ENCODE measurements around the gene FXYD1.
"Not testable (repeated sequence)": the region's sequence is repeated elsewhere in the genome, so short reads cannot be mapped to it uniquely, and the experiment has no call there.

Gene FXYD1

DNA sequence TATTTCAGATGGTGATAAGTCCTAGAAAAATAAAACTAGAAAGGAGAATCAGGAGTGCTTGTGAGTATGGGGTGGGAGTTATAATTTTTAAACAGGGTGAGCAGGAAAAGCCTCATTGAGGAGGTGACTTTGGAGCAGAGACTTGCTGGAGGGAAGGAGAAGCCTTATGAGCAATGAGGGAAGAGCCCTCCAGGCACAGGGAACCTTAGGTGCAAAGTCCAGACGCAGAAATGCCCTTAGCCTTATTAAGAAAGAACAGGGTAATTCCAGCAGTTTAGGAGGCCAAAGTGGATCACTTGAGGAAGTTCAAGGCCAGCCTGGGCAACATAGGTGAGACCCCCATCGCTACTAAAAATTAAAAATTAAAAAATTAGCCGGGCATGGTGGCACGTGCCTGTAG is 44.0 kb upstream of the FXYD1 start:
- no peak for DNase-seq (ENCODE audit: extremely low read depth, low read depth)
- TF ChIP-seq, protein P1, sequence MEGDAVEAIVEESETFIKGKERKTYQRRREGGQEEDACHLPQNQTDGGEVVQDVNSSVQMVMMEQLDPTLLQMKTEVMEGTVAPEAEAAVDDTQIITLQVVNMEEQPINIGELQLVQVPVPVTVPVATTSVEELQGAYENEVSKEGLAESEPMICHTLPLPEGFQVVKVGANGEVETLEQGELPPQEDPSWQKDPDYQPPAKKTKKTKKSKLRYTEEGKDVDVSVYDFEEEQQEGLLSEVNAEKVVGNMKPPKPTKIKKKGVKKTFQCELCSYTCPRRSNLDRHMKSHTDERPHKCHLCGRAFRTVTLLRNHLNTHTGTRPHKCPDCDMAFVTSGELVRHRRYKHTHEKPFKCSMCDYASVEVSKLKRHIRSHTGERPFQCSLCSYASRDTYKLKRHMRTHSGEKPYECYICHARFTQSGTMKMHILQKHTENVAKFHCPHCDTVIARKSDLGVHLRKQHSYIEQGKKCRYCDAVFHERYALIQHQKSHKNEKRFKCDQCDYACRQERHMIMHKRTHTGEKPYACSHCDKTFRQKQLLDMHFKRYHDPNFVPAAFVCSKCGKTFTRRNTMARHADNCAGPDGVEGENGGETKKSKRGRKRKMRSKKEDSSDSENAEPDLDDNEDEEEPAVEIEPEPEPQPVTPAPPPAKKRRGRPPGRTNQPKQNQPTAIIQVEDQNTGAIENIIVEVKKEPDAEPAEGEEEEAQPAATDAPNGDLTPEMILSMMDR (IDR thresholded peaks at IDR 0.05; ENCODE audit: low read depth, low read length, missing control alignments): no peak

DNA sequence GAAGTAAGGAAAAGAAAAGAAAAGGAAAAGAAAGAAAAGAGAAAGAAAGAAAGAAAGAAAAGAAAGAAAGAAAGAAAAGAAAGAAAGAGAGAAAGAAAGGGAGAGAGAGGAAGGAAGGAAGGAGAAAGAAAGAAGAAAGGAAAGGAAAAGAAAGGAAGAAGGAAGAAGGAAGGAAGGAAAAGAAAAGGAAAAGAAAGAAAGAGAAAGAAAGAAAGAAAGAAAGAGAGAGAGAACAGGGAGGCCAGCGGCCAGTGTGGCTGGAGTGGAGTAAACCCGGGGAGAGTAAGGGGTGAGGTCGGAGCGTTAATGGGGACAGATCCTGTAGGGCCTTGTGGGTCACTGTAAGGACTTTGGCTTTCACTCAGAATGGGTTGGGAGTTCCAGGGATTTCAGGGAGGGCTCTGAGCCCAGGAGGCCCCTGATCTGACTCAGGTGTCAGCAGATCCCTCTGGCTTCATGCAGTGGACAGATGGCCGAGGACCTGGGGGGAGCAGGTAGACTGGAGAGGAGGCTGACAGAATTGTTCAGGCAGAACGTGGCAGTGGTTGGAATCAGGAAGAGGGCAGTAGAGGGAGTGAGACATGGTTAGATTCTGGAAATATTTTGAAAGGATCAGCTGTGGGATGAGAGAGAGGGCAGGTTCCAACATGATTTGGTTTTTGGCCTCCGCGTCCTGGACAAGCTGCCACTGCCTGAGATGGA is 42.8 kb upstream of the FXYD1 start:
- no peak overlapping the region for H3K4me3 ChIP-seq (replicated peaks; ENCODE audit: low read depth, low read length)
- DNase-seq (ENCODE audit: extremely low read depth, low read depth): no peak
- TF ChIP-seq, protein P1 (IDR thresholded peaks at IDR 0.05; ENCODE audit: low read depth, low read length, missing control alignments): no peak

More for the DNA sequence above, 44.0 kb upstream of the FXYD1 start:
- no peak overlapping the region for H3K4me3 ChIP-seq (replicated peaks; ENCODE audit: low read depth, low read length)

DNA sequence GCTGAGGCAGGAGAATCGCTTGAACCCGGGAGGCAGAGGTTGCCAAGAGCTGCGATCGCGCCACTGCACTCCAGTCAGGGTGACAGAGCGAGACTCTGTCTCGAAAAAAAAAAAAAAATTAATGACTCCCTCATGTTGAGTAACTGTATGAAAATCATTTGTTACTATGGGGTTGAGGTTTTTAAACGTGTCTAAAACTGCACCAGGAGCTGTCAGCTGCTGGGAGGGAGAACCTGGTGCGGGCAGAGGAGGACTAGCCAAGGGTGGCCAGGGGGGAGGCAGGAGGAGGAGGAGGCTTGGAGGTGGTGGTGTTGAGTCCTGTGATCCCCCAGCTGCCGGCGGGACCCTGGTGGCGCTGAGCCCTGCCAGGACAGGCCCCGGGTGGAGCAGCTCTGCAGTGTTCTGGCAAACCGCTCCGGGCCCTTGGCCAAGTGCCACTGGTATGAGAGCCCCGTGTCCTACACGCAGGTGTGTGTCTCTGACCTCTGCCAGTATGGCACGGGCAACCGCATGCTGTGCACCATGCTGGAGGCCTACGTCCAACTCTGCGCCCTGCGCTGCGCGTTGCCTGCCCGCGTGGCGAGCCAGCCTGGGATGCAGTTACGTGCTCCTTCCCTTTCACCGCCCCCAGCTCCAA is 40.1 kb upstream of the FXYD1 start:
- DNase-seq (ENCODE audit: extremely low read depth, low read depth): no peak
- TF ChIP-seq, protein P1 (IDR thresholded peaks at IDR 0.05; ENCODE audit: low read depth, low read length, missing control alignments): no peak
- no peak overlapping the region for H3K4me3 ChIP-seq (replicated peaks; ENCODE audit: low read depth, low read length)

DNA sequence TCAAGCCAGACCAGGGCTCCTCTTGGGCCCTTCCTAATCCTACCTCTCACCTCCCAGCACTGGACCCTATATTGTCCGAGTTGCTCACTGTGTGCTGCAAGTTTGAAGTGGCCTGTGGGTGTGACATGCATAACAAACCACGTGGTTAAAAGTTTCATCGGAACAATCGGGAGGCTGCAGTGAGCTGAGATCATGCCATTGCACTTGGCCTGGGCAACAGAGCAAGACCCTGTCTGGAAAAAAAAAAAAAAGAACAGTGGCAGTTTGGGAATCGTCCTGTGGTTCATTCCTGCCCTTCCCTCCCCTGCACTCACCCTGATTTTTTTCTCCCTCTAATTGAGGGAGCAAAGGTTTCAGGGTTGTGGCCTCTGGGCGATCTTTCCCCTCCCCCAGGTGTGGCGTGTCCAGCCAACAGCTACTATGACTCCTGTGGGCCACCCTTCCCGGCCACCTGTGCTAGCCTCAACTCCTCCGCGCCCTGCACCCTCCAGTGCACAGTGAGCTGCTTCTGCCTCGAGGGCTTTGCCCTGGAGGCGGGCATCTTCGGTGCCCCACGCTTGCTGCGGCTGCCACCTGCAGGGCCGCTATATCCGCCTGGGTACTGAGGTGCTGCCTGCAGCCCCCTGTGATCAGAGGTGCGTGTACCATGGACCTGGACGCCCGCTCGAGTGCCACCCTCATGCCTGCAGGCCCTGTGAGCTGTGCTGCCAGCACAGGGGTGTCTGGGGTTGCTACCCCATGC is 39.3 kb upstream of the FXYD1 start:
- H3K4me3 ChIP-seq (replicated peaks; ENCODE audit: low read depth, low read length): no peak overlapping the region
- DNase-seq (ENCODE audit: extremely low read depth, low read depth): no peak
- TF ChIP-seq, protein P1 (IDR thresholded peaks at IDR 0.05; ENCODE audit: low read depth, low read length, missing control alignments): no peak

DNA sequence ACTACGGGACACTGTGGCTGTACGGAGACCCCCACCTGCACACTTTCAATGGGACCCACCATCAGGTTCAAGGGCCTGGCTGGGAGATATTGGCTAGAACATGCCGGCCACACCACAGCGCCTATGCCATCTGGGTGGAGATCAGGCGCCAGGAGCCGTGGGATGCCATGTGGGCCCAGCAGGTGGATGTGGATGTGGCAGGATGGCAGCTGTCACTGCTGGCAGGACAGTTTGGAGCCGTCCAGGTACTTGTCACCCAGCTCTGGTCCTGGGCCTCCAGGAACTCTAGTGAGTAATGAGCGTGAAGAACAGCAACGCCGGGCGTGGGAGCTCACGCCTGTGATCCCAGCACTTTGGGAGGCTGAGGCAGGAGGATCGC is 38.7 kb upstream of the FXYD1 start:
- DNase-seq (ENCODE audit: extremely low read depth, low read depth): no peak
- TF ChIP-seq, protein P1 (IDR thresholded peaks at IDR 0.05; ENCODE audit: low read depth, low read length, missing control alignments): no peak
- H3K4me3 ChIP-seq (replicated peaks; ENCODE audit: low read depth, low read length): no peak overlapping the region

DNA sequence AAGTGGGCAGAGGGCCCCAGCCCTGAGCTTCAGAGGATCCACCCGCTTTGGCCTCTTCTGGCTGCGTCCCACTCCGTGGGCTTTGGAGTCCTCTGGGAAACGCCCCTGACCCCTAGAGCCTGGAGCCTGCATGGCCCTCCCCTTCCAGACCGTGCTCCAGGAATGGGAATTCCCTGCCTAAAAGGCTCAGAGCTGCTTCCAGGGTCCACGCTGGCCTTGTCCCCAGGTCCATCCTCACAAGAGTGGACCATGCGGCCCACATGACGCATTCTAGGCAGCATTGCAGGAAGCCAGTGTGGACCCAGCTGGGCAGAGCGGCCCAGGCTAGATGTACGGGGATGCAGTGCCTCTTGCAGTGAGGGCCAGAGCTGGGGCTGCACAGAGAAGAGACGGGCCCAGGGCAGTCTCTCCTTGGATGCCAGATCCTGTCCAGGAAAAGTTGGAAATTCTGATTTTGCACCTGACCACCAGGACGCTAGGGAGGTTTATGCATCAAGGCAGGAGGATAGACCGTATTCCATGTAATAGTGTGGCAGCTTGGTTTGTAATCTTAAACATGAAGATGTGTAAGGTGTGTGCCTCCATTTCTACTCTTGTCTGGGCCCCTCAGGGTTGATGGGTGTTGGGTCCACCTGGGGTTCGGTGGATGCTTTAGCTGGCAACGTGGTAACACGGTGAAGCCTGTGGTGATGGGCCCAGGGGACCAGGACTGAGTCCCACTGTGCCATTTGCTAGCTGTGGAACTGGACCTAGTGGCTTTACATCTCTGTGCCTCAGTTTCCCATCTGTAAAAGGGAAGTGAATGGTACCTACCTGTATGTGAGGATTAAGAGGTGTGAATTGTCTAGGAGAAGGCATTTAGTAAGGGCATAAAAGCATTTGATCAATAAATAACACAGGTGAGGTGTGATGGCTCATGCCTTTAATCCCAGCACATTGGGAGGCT is 37.8 kb upstream of the FXYD1 start:
- DNase-seq (ENCODE audit: extremely low read depth, low read depth): no peak
- H3K4me3 ChIP-seq (replicated peaks; ENCODE audit: low read depth, low read length): no peak overlapping the region
- TF ChIP-seq, protein P1 (IDR thresholded peaks at IDR 0.05; ENCODE audit: low read depth, low read length, missing control alignments): no peak

DNA sequence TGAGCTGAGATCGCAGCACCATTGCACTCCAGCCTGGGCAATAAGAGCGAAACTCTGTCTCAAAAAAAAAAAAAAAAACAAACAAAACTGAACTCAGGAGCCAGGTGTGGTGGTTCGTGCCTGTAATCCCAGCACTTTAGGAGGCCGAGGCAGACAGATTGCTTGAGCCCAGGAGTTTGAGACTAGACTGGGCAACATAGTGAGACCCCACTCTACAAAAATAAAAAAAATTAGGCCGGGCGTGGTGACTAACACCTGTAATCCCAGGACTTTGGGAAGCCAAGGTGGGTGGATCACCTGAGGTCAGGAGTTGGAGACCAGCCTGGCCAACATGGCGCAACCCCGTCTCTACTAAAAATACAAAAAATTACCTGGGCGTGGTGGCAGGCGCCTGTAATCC is 36.7 kb upstream of the FXYD1 start:
- H3K4me3 ChIP-seq (replicated peaks; ENCODE audit: low read depth, low read length); DNase-seq (ENCODE audit: extremely low read depth, low read depth): not testable (repeated sequence)

DNA sequence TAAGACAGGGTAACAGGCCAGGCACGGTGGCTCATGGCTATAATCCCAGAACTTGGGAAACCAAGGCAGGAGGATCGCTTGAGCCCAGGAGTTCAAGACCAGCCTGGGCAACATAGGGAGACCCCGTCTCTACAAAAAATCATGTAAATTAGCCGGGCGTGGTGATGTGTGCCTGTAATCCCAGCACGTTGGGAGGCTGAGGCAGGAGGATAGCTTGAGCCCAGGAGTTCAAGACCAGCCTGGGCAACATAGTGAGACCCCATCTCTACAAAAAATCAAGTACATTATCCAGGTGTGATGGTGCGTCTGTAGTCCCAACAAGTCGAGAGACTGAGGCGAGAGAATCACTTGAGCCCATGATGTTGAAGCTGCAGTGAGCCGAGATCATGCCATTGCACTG is 35.0 kb upstream of the FXYD1 start:
- not testable (repeated sequence) for DNase-seq (ENCODE audit: extremely low read depth, low read depth); H3K4me3 ChIP-seq (replicated peaks; ENCODE audit: low read depth, low read length)

Data from HFF-Myc (cell line).